WTC11 (cell line): Measurements from ENCODE around the gene SRXN1. TPM values are rescaled to one million over a fixed set of nuclear protein-coding genes. Genes with fewer than 3 reads are reported as not detected.

Experiments used
- ATAC-seq: fragments of 200-7000 bp; cut with Tn5 transposase; 2 replicates; pipeline ENCODE4 v1.10.0; 2021; ENCODE audit warnings: mild to moderate bottlenecking, moderate library complexity
- CTCF ChIA-PET: fragments of 300-600 bp; sonication (Branson Sonifier 250); formaldehyde crosslinking; loops from one replicate; lab custom pipeline; 2021; ENCODE audit warnings: antibody characterized with exemption; lab: Charles Lee
- POLR2A ChIA-PET: fragments of 350-600 bp; sonication (Branson Sonifier 250); formaldehyde crosslinking; loops from one replicate; lab custom pipeline; 2021; ENCODE audit warnings: antibody characterized with exemption; lab: Charles Lee
- DNase-seq: peaks from one replicate; pipeline ENCODE4 v3.0.0; 2021; ENCODE audit warnings: low spot score
- H3K27ac Mint-ChIP-seq: 2 replicates; pipeline ENCODE4 v1.8.0; 2021; ENCODE audit warnings: mixed read lengths
- H3K27me3 Mint-ChIP-seq: 2 replicates; pipeline ENCODE4 v1.8.0; 2021; ENCODE audit warnings: low read depth, mild to moderate bottlenecking, moderate library complexity, mixed read lengths
- H3K36me3 Mint-ChIP-seq: 2 replicates; pipeline ENCODE4 v1.8.0; 2021; ENCODE audit warnings: mixed read lengths
- H3K4me1 Mint-ChIP-seq: 2 replicates; pipeline ENCODE4 v1.8.0; 2022; ENCODE audit warnings: mixed read lengths
- H3K4me3 Mint-ChIP-seq: 2 replicates; pipeline ENCODE4 v1.8.0; 2021; ENCODE audit warnings: mild to moderate bottlenecking, moderate library complexity, mixed read lengths
- H3K9me3 Mint-ChIP-seq: 2 replicates; pipeline ENCODE4 v1.8.0; 2021; ENCODE audit warnings: mixed read lengths
- ERG ChIP-seq: fragments of 250-450 bp; sonication (Bioruptor Pico); IDR thresholded peaks from 2 replicates; pipeline ENCODE4 v1.8.0; 2021; ENCODE audit warnings: mild to moderate bottlenecking
- ESRRA ChIP-seq: sonication (generic); formaldehyde crosslinking; IDR thresholded peaks from 2 replicates; pipeline ENCODE4 v1.8.1; 2022; ENCODE audit warnings: mild to moderate bottlenecking, missing genetic modification reagents, borderline replicate concordance
- FOXK1 ChIP-seq: sonication (generic); formaldehyde crosslinking; IDR thresholded peaks from 2 replicates; pipeline ENCODE4 v1.8.0; 2022; ENCODE audit warnings: mild to moderate bottlenecking, moderate library complexity, missing genetic modification reagents
- FOXP1 ChIP-seq: sonication (generic); formaldehyde crosslinking; IDR thresholded peaks from 2 replicates; pipeline ENCODE4 v1.8.0; 2022; ENCODE audit warnings: missing genetic modification reagents, mild to moderate bottlenecking, moderate library complexity, borderline replicate concordance
- FOXP4 ChIP-seq: sonication (generic); formaldehyde crosslinking; IDR thresholded peaks from 2 replicates; pipeline ENCODE4 v1.8.0; 2022; ENCODE audit warnings: mild to moderate bottlenecking, missing genetic modification reagents
- IRF2 ChIP-seq: sonication (generic); formaldehyde crosslinking; IDR thresholded peaks from 2 replicates; pipeline ENCODE4 v1.8.0; 2022; ENCODE audit warnings: low read depth, missing genetic modification reagents, borderline replicate concordance
- MYBL2 ChIP-seq: sonication (generic); formaldehyde crosslinking; IDR thresholded peaks from 2 replicates; pipeline ENCODE4 v1.8.1; 2023; ENCODE audit warnings: mild to moderate bottlenecking, moderate library complexity, missing genetic modification reagents
- NFATC4 ChIP-seq: fragments of 250-450 bp; sonication (Bioruptor Pico); IDR thresholded peaks from 2 replicates; pipeline ENCODE4 v1.9.0; 2021; ENCODE audit warnings: mild to moderate bottlenecking
- NR1H2 ChIP-seq: sonication (generic); formaldehyde crosslinking; IDR thresholded peaks from 2 replicates; pipeline ENCODE4 v1.9.0; 2021; ENCODE audit warnings: mild to moderate bottlenecking, moderate library complexity, missing genetic modification reagents
- OVOL2 ChIP-seq: fragments of 250-450 bp; sonication (Bioruptor Pico); IDR thresholded peaks from 2 replicates; pipeline ENCODE4 v1.9.0; 2021; ENCODE audit warnings: mild to moderate bottlenecking, borderline replicate concordance
- RELA ChIP-seq: sonication (generic); formaldehyde crosslinking; IDR thresholded peaks from 2 replicates; pipeline ENCODE4 v1.8.1; 2022; ENCODE audit warnings: missing genetic modification reagents, mild to moderate bottlenecking, borderline replicate concordance
- TCF7 ChIP-seq: sonication (generic); formaldehyde crosslinking; IDR thresholded peaks from 2 replicates; pipeline ENCODE4 v1.8.0; 2022; ENCODE audit warnings: mild to moderate bottlenecking, low read depth, missing genetic modification reagents, moderate library complexity
- USF1 ChIP-seq: sonication (generic); formaldehyde crosslinking; IDR thresholded peaks from 2 replicates; pipeline ENCODE4 v1.8.0; 2022; ENCODE audit warnings: mild to moderate bottlenecking, missing genetic modification reagents
- USF2 ChIP-seq: sonication (generic); formaldehyde crosslinking; IDR thresholded peaks from 2 replicates; pipeline ENCODE4 v1.8.1; 2023; ENCODE audit warnings: mild to moderate bottlenecking, missing genetic modification reagents, moderate library complexity
- ZMAT4 ChIP-seq: fragments of 250-450 bp; sonication (Bioruptor Pico); IDR thresholded peaks from 2 replicates; pipeline ENCODE4 v1.9.0; 2021; ENCODE audit warnings: mild to moderate bottlenecking
- ZNF121 ChIP-seq: sonication (generic); formaldehyde crosslinking; IDR thresholded peaks from 2 replicates; pipeline ENCODE4 v1.8.0; 2023; ENCODE audit warnings: missing genetic modification reagents
- ZNF396 ChIP-seq: fragments of 250-450 bp; sonication (Bioruptor Pico); IDR thresholded peaks from 2 replicates; pipeline ENCODE4 v1.8.0; 2021; ENCODE audit warnings: mild to moderate bottlenecking, moderate library complexity, borderline replicate concordance
- ZNF425 ChIP-seq: fragments of 250-450 bp; sonication (Bioruptor Pico); conservative IDR thresholded peaks from 2 replicates; pipeline ENCODE4 v1.9.0; 2021; ENCODE audit warnings: mild to moderate bottlenecking
- ZNF671 ChIP-seq: fragments of 250-450 bp; sonication (Bioruptor Pico); IDR thresholded peaks from 2 replicates; pipeline ENCODE4 v1.8.0; 2021; ENCODE audit warnings: mild to moderate bottlenecking
- total RNA-seq: library from RNA; stranded (reverse); gene quantifications from 3 replicates; pipeline ENCODE4 v1.2.3, GENCODE V29; 2021

Gene SRXN1
- total RNA-seq, 1 experiment from 2014 or later = 23.0 TPM

- peak; percentile 36 for TF ChIP-seq USF2
- TF ChIP-seq, all 79 proteins: peak for 8
These were observed 42.6 kb downstream of the SRXN1 start, which contains the start of gene TCF15 (continued) for GRCh38 chr20:610130-611046.

- Mint-ChIP-seq H3K4me3 (peak overlapping the region; percentile 62), H3K36me3 (no peaks in the 10 kb centered on the region), H3K4me1 (peaks cover 13% of the 10 kb centered on the region), H3K9me3 (no peaks in the 10 kb centered on the region), H3K27ac (no peak overlapping the region), H3K27me3 (peaks cover 51% of the 10 kb centered on the region)
- ATAC-seq = peak; percentile 5; the same call in 1 of the 2 replicates
- CTCF ChIA-PET = interaction anchor here (1.3 to 3.9 kb wide), 4 partner anchors 32 to 58 kb away, joined by 5 to 28 read pairs (median 12); no protein-coding TSS in a partner anchor
- POLR2A ChIA-PET = interaction anchor here (1.1 kb wide), 1 partner anchor 32 kb away, joined by 3 read pairs; no protein-coding TSS in a partner anchor
- DNase-seq = peak; percentile 27
- TF ChIP-seq ZMAT4 (CRISPR knock-in tag) = no peak
- peak; percentile 75; the same call in 1 of the 2 replicates for TF ChIP-seq RELA (CRISPR knock-in tag)
- peak; percentile 36; the same call in 1 of the 2 replicates for TF ChIP-seq ESRRA (CRISPR knock-in tag)
- TF ChIP-seq ZNF121 (CRISPR knock-in tag) = peak; percentile 1; the same call in 1 of the 2 replicates
- peak; percentile 43; the same call in 1 of the 2 replicates for TF ChIP-seq FOXP1 (CRISPR knock-in tag)
These were observed 43.5 kb downstream of the SRXN1 start for GRCh38 chr20:609371-609964.

- ChIA-PET CTCF (interaction anchor here (1.3 to 3.4 kb wide), 3 partner anchors 31 to 58 kb away, joined by 5 to 13 read pairs (median 11); no protein-coding TSS in a partner anchor), POLR2A (interaction anchor here (1.1 kb wide), 1 partner anchor 31 kb away, joined by 3 read pairs; no protein-coding TSS in a partner anchor)
- Mint-ChIP-seq H3K4me3 (peak overlapping the region; percentile 62), H3K27ac (no peak overlapping the region), H3K4me1 (peaks cover 13% of the 10 kb centered on the region), H3K9me3 (no peaks in the 10 kb centered on the region), H3K36me3 (no peaks in the 10 kb centered on the region), H3K27me3 (peaks cover 51% of the 10 kb centered on the region)
- DNase-seq (no peak), ATAC-seq (no peak)
- TF ChIP-seq ZNF396 = no peak
- no peak for TF ChIP-seq TCF7 (CRISPR knock-in tag)
These were observed 44.0 kb downstream of the SRXN1 start for GRCh38 chr20:608970-609369.

- Mint-ChIP-seq H3K9me3 (no peaks in the 10 kb centered on the region), H3K36me3 (no peaks in the 10 kb centered on the region), H3K27ac (no peak overlapping the region), H3K27me3 (peaks cover 42% of the 10 kb centered on the region), H3K4me3 (no peak overlapping the region), H3K4me1 (peaks cover 13% of the 10 kb centered on the region)
- CTCF ChIA-PET = no interaction called here
- POLR2A ChIA-PET = no interaction called here
- TF ChIP-seq NR1H2 (CRISPR knock-in tag) = no peak
- no peak for TF ChIP-seq NFATC4
- TF ChIP-seq USF1 (CRISPR knock-in tag) = no peak
- no peak for TF ChIP-seq ERG
- no peak for TF ChIP-seq ZNF671 (CRISPR knock-in tag)
- no peak for TF ChIP-seq FOXK1 (CRISPR knock-in tag)
- TF ChIP-seq OVOL2 (CRISPR knock-in tag) = no peak
- no peak for TF ChIP-seq ZNF425 (CRISPR knock-in tag)
- no peak for TF ChIP-seq IRF2 (CRISPR knock-in tag)
- TF ChIP-seq FOXP1 (CRISPR knock-in tag) = no peak
- no peak for TF ChIP-seq MYBL2
- no peak for TF ChIP-seq ZMAT4 (CRISPR knock-in tag)
- no peak for TF ChIP-seq FOXP4
- DNase-seq (no peak), ATAC-seq (no peak)
These were observed 45.5 kb downstream of the SRXN1 start for GRCh38 chr20:607476-607875.
